ENCODE results near the gene GPC4.

GPC4 gene

GRCh38 chrX:133392671-133393070 lies 22.6 kb downstream of the GPC4 start:
- Histone ChIP-seq H3K4me2 (ENCODE audit: low read depth, low read length, poor library complexity, severe bottlenecking) (no peak overlapping the region), H3F3A (ENCODE audit: insufficient read depth) (no peaks in the 10 kb centered on the region), H4K20me1 (ENCODE audit: low read depth, low read length) (no peaks in the 10 kb centered on the region), H3K9me2 (replicated peaks; ENCODE audit: insufficient read depth, low read length) (no peaks in the 10 kb centered on the region), H3K36me3 (ENCODE audit: low read length) (no peaks in the 10 kb centered on the region), H3K79me2 (ENCODE audit: insufficient read depth, low read length) (no peaks in the 10 kb centered on the region), H3K9ac (ENCODE audit: low read length) (no peak overlapping the region), H3K9me3 (ENCODE audit: insufficient read depth, low read length) (no peaks in the 10 kb centered on the region), H2AFZ (ENCODE audit: low read depth, low read length, severe bottlenecking) (no peak overlapping the region), H3K27me3 (ENCODE audit: low read length) (no peaks in the 10 kb centered on the region), H3K27ac (ENCODE audit: low read depth, low read length) (no peak overlapping the region), H3K4me3 (ENCODE audit: insufficient read depth, low read length, poor library complexity, severe bottlenecking) (no peak overlapping the region)
- TF ChIP-seq EZH2phosphoT487 (conservative IDR thresholded peaks at IDR 0.05; ENCODE audit: low read length) (no peak), CTCF (IDR thresholded peaks at IDR 0.05; ENCODE audit: insufficient read depth, low read length, poor library complexity, severe bottlenecking) (no peak)

DNA sequence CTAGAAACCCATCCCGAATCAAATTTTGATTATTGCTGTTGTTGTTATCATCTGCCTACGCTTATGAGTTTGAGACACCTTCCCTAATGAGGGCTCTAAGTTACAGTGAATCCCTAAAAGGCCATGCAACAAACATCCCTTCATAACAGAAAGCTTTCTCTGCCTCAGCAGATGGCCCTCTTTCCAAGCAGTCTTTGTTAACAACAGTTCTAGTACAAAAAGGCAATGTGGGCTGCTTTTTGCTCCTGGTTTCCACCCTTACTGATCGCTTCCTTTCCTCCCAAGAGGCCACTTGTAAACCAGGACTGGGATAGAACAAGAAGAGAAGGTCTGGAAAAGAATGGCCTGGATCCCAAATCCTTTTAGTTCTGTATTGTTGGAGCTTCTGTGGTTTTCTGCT lies 24.2 kb downstream of the GPC4 start:
- no peak for TF ChIP-seq CTCF (IDR thresholded peaks at IDR 0.05; ENCODE audit: insufficient read depth, low read length, poor library complexity, severe bottlenecking)
- TF ChIP-seq EZH2phosphoT487 (conservative IDR thresholded peaks at IDR 0.05; ENCODE audit: low read length) = no peak
- Histone ChIP-seq H3K79me2 (ENCODE audit: insufficient read depth, low read length) (no peaks in the 10 kb centered on the region), H3K27me3 (ENCODE audit: low read length) (no peaks in the 10 kb centered on the region), H3K4me3 (ENCODE audit: insufficient read depth, low read length, poor library complexity, severe bottlenecking) (no peak overlapping the region), H3K27ac (ENCODE audit: low read depth, low read length) (no peak overlapping the region), H3K9me3 (ENCODE audit: insufficient read depth, low read length) (no peaks in the 10 kb centered on the region), H3K36me3 (ENCODE audit: low read length) (no peaks in the 10 kb centered on the region), H3K4me2 (ENCODE audit: low read depth, low read length, poor library complexity, severe bottlenecking) (no peak overlapping the region), H3K9ac (ENCODE audit: low read length) (no peak overlapping the region), H4K20me1 (ENCODE audit: low read depth, low read length) (no peaks in the 10 kb centered on the region), H2AFZ (ENCODE audit: low read depth, low read length, severe bottlenecking) (no peak overlapping the region), H3K9me2 (replicated peaks; ENCODE audit: insufficient read depth, low read length) (no peaks in the 10 kb centered on the region), H3F3A (ENCODE audit: insufficient read depth) (no peaks in the 10 kb centered on the region)

- Histone ChIP-seq H3K9ac (ENCODE audit: low read length) (no peak overlapping the region), H3K79me2 (ENCODE audit: insufficient read depth, low read length) (no peaks in the 10 kb centered on the region), H3K4me2 (ENCODE audit: low read depth, low read length, poor library complexity, severe bottlenecking) (no peak overlapping the region), H3K9me2 (replicated peaks; ENCODE audit: insufficient read depth, low read length) (no peaks in the 10 kb centered on the region), H3K36me3 (ENCODE audit: low read length) (no peaks in the 10 kb centered on the region), H3K4me3 (ENCODE audit: insufficient read depth, low read length, poor library complexity, severe bottlenecking) (no peak overlapping the region), H3F3A (ENCODE audit: insufficient read depth) (no peaks in the 10 kb centered on the region), H2AFZ (ENCODE audit: low read depth, low read length, severe bottlenecking) (no peak overlapping the region), H3K27me3 (ENCODE audit: low read length) (no peaks in the 10 kb centered on the region), H3K27ac (ENCODE audit: low read depth, low read length) (no peak overlapping the region), H3K9me3 (ENCODE audit: insufficient read depth, low read length) (no peaks in the 10 kb centered on the region), H4K20me1 (ENCODE audit: low read depth, low read length) (no peaks in the 10 kb centered on the region)
- no peak for TF ChIP-seq CTCF (IDR thresholded peaks at IDR 0.05; ENCODE audit: insufficient read depth, low read length, poor library complexity, severe bottlenecking)
- TF ChIP-seq EZH2phosphoT487 (conservative IDR thresholded peaks at IDR 0.05; ENCODE audit: low read length) = no peak
Measured at GRCh38 chrX:133390676-133391075, 24.6 kb downstream of the GPC4 start.

DNA sequence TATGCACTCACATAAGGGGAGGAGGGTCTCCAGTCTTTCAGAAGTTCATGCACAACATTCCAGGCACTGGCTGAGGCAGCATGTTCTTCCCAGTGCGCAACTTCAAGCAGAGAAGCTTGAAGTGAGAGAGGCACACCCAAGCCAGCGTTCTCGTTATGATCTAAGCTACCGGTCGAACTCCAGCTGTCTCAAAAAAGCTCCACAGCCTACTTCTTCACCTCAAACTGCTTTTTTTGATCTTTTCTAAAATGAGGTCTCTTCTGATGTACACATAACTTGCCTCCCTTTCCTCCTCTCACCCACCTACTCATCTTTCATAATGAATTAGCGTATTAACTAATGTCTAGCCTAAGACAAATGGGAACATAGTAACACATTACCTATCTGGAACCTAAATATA lies 25.3 kb downstream of the GPC4 start:
- no peaks in the 10 kb centered on the region for H3K9me3 ChIP-seq (ENCODE audit: insufficient read depth, low read length)
- no peak for TF ChIP-seq EZH2phosphoT487 (conservative IDR thresholded peaks at IDR 0.05; ENCODE audit: low read length)
- no peak for TF ChIP-seq CTCF (IDR thresholded peaks at IDR 0.05; ENCODE audit: insufficient read depth, low read length, poor library complexity, severe bottlenecking)
- no peaks in the 10 kb centered on the region for H3K27me3 ChIP-seq (ENCODE audit: low read length)
- H3K4me3 ChIP-seq (ENCODE audit: insufficient read depth, low read length, poor library complexity, severe bottlenecking) = no peak overlapping the region
- H3K36me3 ChIP-seq (ENCODE audit: low read length) = no peaks in the 10 kb centered on the region
- H3K4me2 ChIP-seq (ENCODE audit: low read depth, low read length, poor library complexity, severe bottlenecking) = no peak overlapping the region
- H3K9me2 ChIP-seq (replicated peaks; ENCODE audit: insufficient read depth, low read length) = no peaks in the 10 kb centered on the region
- no peaks in the 10 kb centered on the region for H3K79me2 ChIP-seq (ENCODE audit: insufficient read depth, low read length)
- H3F3A ChIP-seq (ENCODE audit: insufficient read depth) = no peaks in the 10 kb centered on the region
- no peak overlapping the region for H3K27ac ChIP-seq (ENCODE audit: low read depth, low read length)
- H4K20me1 ChIP-seq (ENCODE audit: low read depth, low read length) = no peaks in the 10 kb centered on the region
- H3K9ac ChIP-seq (ENCODE audit: low read length) = no peak overlapping the region
- no peak overlapping the region for H2AFZ ChIP-seq (ENCODE audit: low read depth, low read length, severe bottlenecking)

All from SU-DHL-6 (cell line).